WI38 (cell line): ENCODE measurements around the gene SPINK4.
A peak's percentile ranks its signal among the peaks of the same experiment; 100 is the strongest.

Experiments used
- H3K4me3 ChIP-seq: 2 replicates; pipeline ENCODE4 v1.5.1; 2011; ENCODE audit warnings: low read depth, mild to moderate bottlenecking, control low read depth, low read length
- TF ChIP-seq, protein P1 (sequence below): IDR thresholded peaks from 2 replicates; pipeline ENCODE4 v1.5.1; 2012; ENCODE audit warnings: low read depth, mild to moderate bottlenecking, control low read depth, low read length

SPINK4 gene

DNA sequence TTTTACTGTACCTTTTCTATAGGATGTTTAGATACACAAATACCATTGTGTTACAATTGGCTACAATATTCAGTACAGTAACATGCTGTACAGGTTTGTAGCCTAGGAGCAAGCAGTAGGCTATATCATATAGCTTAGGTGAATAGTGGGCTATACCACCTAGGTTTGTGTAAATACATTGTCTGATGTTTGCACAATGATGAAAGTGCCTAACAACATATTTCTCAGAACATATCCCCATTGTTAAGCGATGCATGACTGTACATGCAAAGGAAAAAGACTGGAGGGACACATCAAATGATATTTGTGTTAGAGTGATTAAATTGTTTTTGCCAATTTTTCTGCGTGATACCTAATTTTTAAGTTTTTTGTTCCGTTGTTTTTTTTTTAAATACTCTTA, 30.2 kb downstream of the SPINK4 start:
- TF ChIP-seq, protein P1, sequence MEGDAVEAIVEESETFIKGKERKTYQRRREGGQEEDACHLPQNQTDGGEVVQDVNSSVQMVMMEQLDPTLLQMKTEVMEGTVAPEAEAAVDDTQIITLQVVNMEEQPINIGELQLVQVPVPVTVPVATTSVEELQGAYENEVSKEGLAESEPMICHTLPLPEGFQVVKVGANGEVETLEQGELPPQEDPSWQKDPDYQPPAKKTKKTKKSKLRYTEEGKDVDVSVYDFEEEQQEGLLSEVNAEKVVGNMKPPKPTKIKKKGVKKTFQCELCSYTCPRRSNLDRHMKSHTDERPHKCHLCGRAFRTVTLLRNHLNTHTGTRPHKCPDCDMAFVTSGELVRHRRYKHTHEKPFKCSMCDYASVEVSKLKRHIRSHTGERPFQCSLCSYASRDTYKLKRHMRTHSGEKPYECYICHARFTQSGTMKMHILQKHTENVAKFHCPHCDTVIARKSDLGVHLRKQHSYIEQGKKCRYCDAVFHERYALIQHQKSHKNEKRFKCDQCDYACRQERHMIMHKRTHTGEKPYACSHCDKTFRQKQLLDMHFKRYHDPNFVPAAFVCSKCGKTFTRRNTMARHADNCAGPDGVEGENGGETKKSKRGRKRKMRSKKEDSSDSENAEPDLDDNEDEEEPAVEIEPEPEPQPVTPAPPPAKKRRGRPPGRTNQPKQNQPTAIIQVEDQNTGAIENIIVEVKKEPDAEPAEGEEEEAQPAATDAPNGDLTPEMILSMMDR = no peak
- H3K4me3 ChIP-seq = no peak overlapping the region

DNA sequence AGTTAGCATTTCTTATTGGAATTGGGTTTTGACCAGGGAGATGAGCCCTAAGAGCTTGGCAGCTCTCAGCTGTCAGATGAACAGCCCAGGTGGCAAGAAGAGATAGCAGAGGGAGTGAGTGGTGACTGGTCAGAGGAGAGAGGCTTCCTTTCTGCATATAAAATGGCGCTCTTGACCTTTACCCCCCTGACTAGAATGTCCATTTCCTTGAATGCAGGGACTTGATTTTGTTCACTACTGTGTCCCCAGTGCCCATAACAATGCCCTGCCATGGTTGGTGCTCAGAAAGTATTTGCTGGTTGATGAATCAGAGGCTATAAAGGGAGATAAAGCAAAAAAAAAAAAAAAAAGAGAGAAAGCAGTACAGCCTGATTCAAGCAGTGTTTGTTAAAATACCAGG, 32.1 kb downstream of the SPINK4 start:
- TF ChIP-seq, protein P1 = no peak
- H3K4me3 ChIP-seq = no peak overlapping the region

DNA sequence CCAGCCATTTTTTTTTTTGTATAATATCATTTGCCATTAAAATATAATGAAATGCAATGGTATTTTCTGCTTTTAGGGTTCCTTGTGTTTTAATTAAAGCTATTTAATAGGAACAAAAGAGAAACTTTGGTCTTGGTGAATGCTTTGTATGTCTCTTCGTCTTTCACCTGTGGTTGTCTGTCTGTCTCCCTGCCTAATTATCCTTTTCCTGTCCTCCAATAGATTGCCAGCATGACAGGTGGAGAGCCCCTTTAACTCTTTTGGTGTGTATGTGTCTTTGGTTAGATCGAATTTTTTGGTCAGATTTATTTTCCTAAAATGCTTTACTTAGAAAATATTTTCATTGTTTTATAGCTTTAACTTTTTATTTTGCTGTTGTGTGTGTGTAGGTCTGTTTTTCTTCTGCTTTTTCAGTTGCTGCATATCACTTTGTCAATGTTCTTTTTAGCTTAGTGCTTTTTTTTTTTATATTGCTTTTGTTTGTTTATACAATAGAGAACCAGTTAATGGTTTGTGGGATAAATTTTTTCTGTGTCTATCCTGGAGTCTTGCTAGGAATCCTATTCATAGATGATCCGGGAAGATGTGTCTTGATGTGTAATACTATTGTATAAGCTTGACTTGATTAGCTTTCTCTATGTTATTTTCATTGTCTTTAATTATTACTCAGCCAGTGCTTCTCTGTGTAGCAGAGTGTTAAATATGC, 33.5 kb downstream of the SPINK4 start:
- TF ChIP-seq, protein P1 = no peak
- no peak overlapping the region for H3K4me3 ChIP-seq

DNA sequence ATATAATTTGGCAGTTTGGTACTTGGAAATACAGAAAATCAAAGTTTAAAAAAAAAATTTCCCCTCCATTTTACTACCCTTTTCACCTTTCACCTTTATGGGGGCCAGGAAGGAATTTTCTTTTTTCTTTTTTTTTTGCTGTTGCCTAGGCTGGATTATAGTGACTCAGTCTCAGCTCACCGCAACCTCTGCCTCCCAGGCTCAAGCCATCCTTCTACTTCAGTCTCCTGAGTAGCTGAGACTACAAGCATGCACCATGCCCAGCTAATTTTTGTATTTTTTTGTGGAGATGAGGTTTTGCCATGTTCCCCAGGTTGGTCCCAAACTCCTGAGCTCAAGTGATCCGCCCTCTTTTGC, 34.0 kb downstream of the SPINK4 start:
- no peak overlapping the region for H3K4me3 ChIP-seq
- TF ChIP-seq, protein P1 = no peak

DNA sequence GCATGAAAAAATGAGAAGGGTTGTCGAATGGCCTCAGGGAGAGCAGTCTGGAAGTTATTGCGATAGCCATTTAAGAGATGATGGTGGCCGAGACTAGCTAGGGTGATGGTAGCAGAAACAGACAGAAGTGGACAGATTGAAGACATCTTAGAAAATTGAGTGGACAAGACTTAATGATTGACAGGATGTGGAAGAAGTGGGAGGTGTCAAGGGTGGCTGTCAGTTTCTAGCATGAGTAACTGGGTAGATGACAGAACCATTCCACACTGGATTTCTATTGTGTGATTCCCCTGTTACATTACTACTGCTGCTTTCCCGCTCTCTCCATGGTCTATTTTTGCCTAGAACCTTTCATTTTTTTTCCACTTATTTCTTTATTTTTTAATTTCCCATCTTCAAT, 37.5 kb downstream of the SPINK4 start:
- TF ChIP-seq, protein P1 = no peak
- H3K4me3 ChIP-seq = no peak overlapping the region

DNA sequence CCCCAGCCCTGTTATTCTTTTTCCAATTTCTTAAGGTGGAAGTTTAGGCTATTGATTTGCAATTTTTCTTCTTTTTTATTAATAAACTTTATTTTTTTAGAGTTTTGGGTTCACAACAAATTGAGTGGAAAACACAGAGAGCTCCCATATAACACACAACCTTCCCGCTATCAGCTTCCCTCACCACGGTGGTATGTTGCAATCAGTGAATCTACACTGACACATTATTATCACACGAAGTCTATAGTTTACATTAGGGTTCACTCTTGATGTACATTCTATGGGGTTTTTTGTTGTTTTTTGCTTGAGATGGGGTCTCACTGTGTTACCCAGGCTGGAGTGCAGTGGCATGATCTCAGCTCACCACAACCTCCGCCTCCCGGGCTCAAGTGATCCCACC, 45.5 kb downstream of the SPINK4 start:
- no peak overlapping the region for H3K4me3 ChIP-seq
- TF ChIP-seq, protein P1 = no peak

DNA sequence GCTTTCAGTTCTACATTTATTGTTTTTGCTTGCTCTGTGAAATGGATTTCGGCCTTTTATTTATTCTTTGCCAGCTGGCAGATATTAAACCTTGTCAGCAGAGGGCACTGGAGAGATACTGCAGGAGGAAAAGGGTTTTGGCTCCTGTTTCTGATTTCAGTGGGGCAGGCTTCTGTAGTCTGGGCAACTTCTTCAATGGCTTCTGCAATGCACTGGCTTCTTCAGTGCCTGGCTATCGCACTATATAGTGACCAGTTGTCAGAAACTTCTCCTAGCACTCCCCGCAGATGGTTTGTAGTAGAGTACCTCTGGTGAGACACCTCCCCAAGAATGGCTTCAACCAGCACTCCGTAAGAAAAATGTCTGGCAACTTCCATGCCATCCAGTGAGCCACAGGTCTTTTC, 47.1 kb downstream of the SPINK4 start:
- TF ChIP-seq, protein P1 = peak; percentile 73
- H3K4me3 ChIP-seq = no peak overlapping the region
